ENCODE results near the gene PELI2. TPM values are rescaled to one million over a fixed set of nuclear protein-coding genes. Genes with fewer than 3 reads are reported as not detected.

Gene PELI2
- total RNA-seq, 1 experiment from 2014 or later = 0.19 TPM

DNA sequence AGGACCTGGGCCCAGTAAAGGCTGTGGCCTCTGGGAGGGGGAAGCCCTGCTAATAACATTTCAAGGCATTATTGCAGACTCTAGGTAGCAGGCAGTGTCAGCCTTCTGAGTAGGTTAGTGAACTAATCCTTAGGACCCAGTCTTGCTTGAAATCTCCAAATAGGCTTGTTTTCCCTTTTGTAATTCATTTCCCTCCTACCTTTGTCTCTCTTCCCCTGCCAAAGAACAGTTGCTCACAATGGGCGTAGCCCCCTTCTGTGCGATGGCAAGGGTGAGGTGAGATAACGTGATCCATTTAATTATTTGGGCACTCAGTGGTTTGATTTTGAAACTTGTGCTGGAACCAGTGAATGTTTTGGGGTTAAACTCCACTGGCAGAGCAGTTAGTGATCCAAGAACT lies 10.9 kb downstream of the PELI2 start:
- intact Hi-C loops (cut with micrococcal nuclease) = no loop called here
- ChIA-PET POLR2A (no interaction called here), CTCF (interaction anchor here (0.7 kb wide), 1 partner anchor 1563 kb away, joined by 3 read pairs; no protein-coding TSS in a partner anchor)
- BruUV-seq (replicated peaks) = no TSS peak
- no peak overlapping the region for H3K4me3 Mint-ChIP-seq (ENCODE audit: unreplicated experiment)
- H3K27me3 Mint-ChIP-seq (ENCODE audit: insufficient read depth, unreplicated experiment) = peaks cover 45% of the 10 kb centered on the region
- TF ChIP-seq CTCF (IDR thresholded peaks at IDR 0.05; ENCODE audit: unreplicated experiment) = no peak
- H3K27ac Mint-ChIP-seq (ENCODE audit: low read depth, unreplicated experiment) = no peak overlapping the region
- H3K9me3 Mint-ChIP-seq (ENCODE audit: unreplicated experiment) = no peaks in the 10 kb centered on the region
- peaks cover 4% of the 10 kb centered on the region for H3K4me1 Mint-ChIP-seq (ENCODE audit: insufficient read depth, unreplicated experiment)
- no peak for DNase-seq (ENCODE audit: unreplicated experiment)
- H3K36me3 Mint-ChIP-seq (ENCODE audit: insufficient read depth, unreplicated experiment) = no peaks in the 10 kb centered on the region

- no peak for DNase-seq (ENCODE audit: unreplicated experiment)
- Mint-ChIP-seq H3K4me1 (ENCODE audit: insufficient read depth, unreplicated experiment) (peaks cover 4% of the 10 kb centered on the region), H3K27me3 (ENCODE audit: insufficient read depth, unreplicated experiment) (peaks cover 45% of the 10 kb centered on the region), H3K4me3 (ENCODE audit: unreplicated experiment) (no peak overlapping the region), H3K9me3 (ENCODE audit: unreplicated experiment) (no peaks in the 10 kb centered on the region), H3K36me3 (ENCODE audit: insufficient read depth, unreplicated experiment) (no peaks in the 10 kb centered on the region), H3K27ac (ENCODE audit: low read depth, unreplicated experiment) (no peak overlapping the region)
- ChIA-PET POLR2A (interaction anchor here (0.8 kb wide), 1 partner anchor 64 kb away, joined by 4 read pairs; no protein-coding TSS in a partner anchor), CTCF (interaction anchor here (0.6 kb wide), 1 partner anchor 381 kb away, joined by 3 read pairs; no protein-coding TSS in a partner anchor)
- BruUV-seq (replicated peaks) = no TSS peak
- TF ChIP-seq CTCF (IDR thresholded peaks at IDR 0.05; ENCODE audit: unreplicated experiment) = no peak
- intact Hi-C loops (cut with micrococcal nuclease) = no loop called here
These were observed 11.7 kb downstream of the PELI2 start for GRCh38 chr14:56129933-56130332.

- POLR2A ChIA-PET = no interaction called here
- no peaks in the 10 kb centered on the region for H3K9me3 Mint-ChIP-seq (ENCODE audit: unreplicated experiment)
- no peak overlapping the region for H3K27ac Mint-ChIP-seq (ENCODE audit: low read depth, unreplicated experiment)
- no peaks in the 10 kb centered on the region for H3K36me3 Mint-ChIP-seq (ENCODE audit: insufficient read depth, unreplicated experiment)
- CTCF ChIA-PET = interaction anchor here (0.6 to 1.3 kb wide), 3 partner anchors 14 to 344 kb away, joined by 3 to 4 read pairs (median 3); no protein-coding TSS in a partner anchor
- peaks cover 49% of the 10 kb centered on the region for H3K27me3 Mint-ChIP-seq (ENCODE audit: insufficient read depth, unreplicated experiment)
- no TSS peak for BruUV-seq (replicated peaks)
- intact Hi-C loops (cut with micrococcal nuclease) = no loop called here
- no peak for TF ChIP-seq CTCF (IDR thresholded peaks at IDR 0.05; ENCODE audit: unreplicated experiment)
- DNase-seq (ENCODE audit: unreplicated experiment) = no peak
- H3K4me3 Mint-ChIP-seq (ENCODE audit: unreplicated experiment) = no peak overlapping the region
- peaks cover 4% of the 10 kb centered on the region for H3K4me1 Mint-ChIP-seq (ENCODE audit: insufficient read depth, unreplicated experiment)
These were observed 13.0 kb downstream of the PELI2 start for GRCh38 chr14:56131004-56131864.
